Natural killer cell (primary cell): Measurements from ENCODE around the gene SLC25A17. TPM values are rescaled to one million over a fixed set of nuclear protein-coding genes. Genes with fewer than 3 reads are reported as not detected.

Experiments
- ATAC-seq, 3 donors: fragments of 150-1000 bp in 2 of 3; fragments of 200-7000 bp in 1 of 3; cut with Tn5 transposase; 1 replicate in 1 of 3; 2 replicates in 2 of 3; pipeline ENCODE4 v1.10.0; 2021; ENCODE audit warnings: mild to moderate bottlenecking in 2 of 3, moderate library complexity in 2 of 3
- DNase-seq, 2 donors: peaks; one replicate each; pipeline versions ENCODE4 v3.0.0 to v3.0.0-alpha.2; 2013 to 2021; ENCODE audit warnings: mixed read lengths in 1 of 2
- H3K27ac ChIP-seq: one replicate; pipeline ENCODE4 v1.5.1; 2013; ENCODE audit warnings: mild to moderate bottlenecking, low read length
- H3K27me3 ChIP-seq: one replicate; pipeline ENCODE4 v1.6.1; 2013; ENCODE audit warnings: low read length; ENCODE audit not compliant: control insufficient read depth, insufficient read depth
- H3K36me3 ChIP-seq: one replicate; pipeline ENCODE4 v1.6.1; 2013; ENCODE audit warnings: low read length; ENCODE audit not compliant: control insufficient read depth, insufficient read depth
- H3K4me1 ChIP-seq: one replicate; pipeline ENCODE4 v1.6.1; 2013; ENCODE audit warnings: low read length; ENCODE audit not compliant: control insufficient read depth, insufficient read depth
- H3K4me3 ChIP-seq: one replicate; pipeline ENCODE4 v1.5.1; 2013; ENCODE audit warnings: low read length
- H3K9me3 ChIP-seq: one replicate; pipeline ENCODE4 v1.6.1; 2013; ENCODE audit warnings: low read length; ENCODE audit not compliant: control insufficient read depth, insufficient read depth
- H3K27ac Mint-ChIP-seq, 2 donors: one replicate each; pipeline ENCODE4 v1.8.0; 2022; ENCODE audit warnings: mild to moderate bottlenecking in 2 of 2, mixed read lengths in 2 of 2, moderate library complexity in 1 of 2
- H3K27me3 Mint-ChIP-seq, 2 donors: one replicate each; pipeline ENCODE4 v1.8.0; 2022; ENCODE audit warnings: low read depth in 2 of 2, mixed read lengths in 2 of 2
- H3K36me3 Mint-ChIP-seq: one replicate; pipeline ENCODE4 v1.8.0; 2022; ENCODE audit warnings: mixed read lengths
- H3K4me1 Mint-ChIP-seq, 2 donors: one replicate each; pipeline ENCODE4 v1.8.0; 2022; ENCODE audit warnings: mixed read lengths in 2 of 2
- H3K4me3 Mint-ChIP-seq: one replicate; pipeline ENCODE4 v1.8.0; 2022; ENCODE audit warnings: mild to moderate bottlenecking, moderate library complexity, mixed read lengths
- H3K9me3 Mint-ChIP-seq, 2 donors: one replicate each; pipeline ENCODE4 v1.8.0; 2022; ENCODE audit warnings: mixed read lengths in 2 of 2
- CTCF ChIP-seq: fragments of 200-600 bp; IDR thresholded peaks from one replicate; pipeline ENCODE4 v1.8.0; 2022; ENCODE audit warnings: antibody characterized with exemption
- WGBS: methylation state at CpG from one replicate; pipeline ENCODE4 v1.1.7; 2013; ENCODE audit warnings: missing lambda C conversion rate; ENCODE audit not compliant: insufficient coverage; 5-methylcytosine and 5-hydroxymethylcytosine counted together
- intact Hi-C: fragments of 100-400 bp; cut with micrococcal nuclease; formaldehyde crosslinking; loops from one replicate; pipeline ENCODE4 v1.14.2; 2022
- total RNA-seq, 4 donors: library from RNA; stranded (reverse); fragments of 120-200 nt in 1 of 4; gene quantifications; one replicate each; pipeline versions ENCODE4 v1.2.3 to v1.2.4, GENCODE V29; 2013 to 2022

The SLC25A17 gene
- total RNA-seq, 3 donors from 2014 or later (not counting 1 experiment from before 2014, with no cell fraction given) = 9.2 to 13.4 (median 10.0) TPM

- H3K27ac ChIP-seq = no peak overlapping the region
- H3K4me1 Mint-ChIP-seq = no peaks in the 10 kb centered on the region
- H3K4me3 Mint-ChIP-seq = no peak overlapping the region
- 88% methylated on average over 3 of the region's 12 CpGs for WGBS
- H3K27me3 ChIP-seq = no peaks in the 10 kb centered on the region
- H3K4me3 ChIP-seq = no peak overlapping the region
- H3K27ac Mint-ChIP-seq = no peak overlapping the region
- intact Hi-C loops = no loop called here
- ATAC-seq (no peak), DNase-seq (no peak)
- no peaks in the 10 kb centered on the region for H3K36me3 Mint-ChIP-seq
- no peaks in the 10 kb centered on the region for H3K4me1 ChIP-seq
- no peaks in the 10 kb centered on the region for H3K9me3 Mint-ChIP-seq
- H3K27me3 Mint-ChIP-seq = no peaks in the 10 kb centered on the region
- TF ChIP-seq CTCF = no peak
- H3K36me3 ChIP-seq = no peaks in the 10 kb centered on the region
- peaks cover 5% of the 10 kb centered on the region for H3K9me3 ChIP-seq
Measured at GRCh38 chr22:40746428-40747220, 72.5 kb downstream of the SLC25A17 start.

- Histone ChIP-seq H3K9me3 (peaks cover 5% of the 10 kb centered on the region), H3K4me3 (no peak overlapping the region), H3K27ac (no peak overlapping the region), H3K4me1 (no peaks in the 10 kb centered on the region), H3K36me3 (no peaks in the 10 kb centered on the region), H3K27me3 (no peaks in the 10 kb centered on the region)
- TF ChIP-seq CTCF = no peak
- WGBS = 94% methylated on average over 7 of the region's 9 CpGs
- no peak overlapping the region for H3K27ac Mint-ChIP-seq
- no peaks in the 10 kb centered on the region for H3K4me1 Mint-ChIP-seq
- ATAC-seq = no peak
- H3K9me3 Mint-ChIP-seq = no peaks in the 10 kb centered on the region
- DNase-seq = no peak
- no peaks in the 10 kb centered on the region for H3K36me3 Mint-ChIP-seq
- intact Hi-C loops = no loop called here
- no peaks in the 10 kb centered on the region for H3K27me3 Mint-ChIP-seq
- no peak overlapping the region for H3K4me3 Mint-ChIP-seq
Measured at GRCh38 chr22:40743768-40744167, 75.4 kb downstream of the SLC25A17 start.

- Histone ChIP-seq H3K36me3 (no peaks in the 10 kb centered on the region), H3K9me3 (no peaks in the 10 kb centered on the region), H3K4me1 (no peaks in the 10 kb centered on the region), H3K27ac (no peak overlapping the region), H3K27me3 (no peaks in the 10 kb centered on the region), H3K4me3 (no peak overlapping the region)
- Mint-ChIP-seq H3K36me3 (no peaks in the 10 kb centered on the region), H3K27ac (no peak overlapping the region), H3K4me1 (no peaks in the 10 kb centered on the region), H3K9me3 (no peaks in the 10 kb centered on the region), H3K27me3 (no peaks in the 10 kb centered on the region), H3K4me3 (no peak overlapping the region)
- DNase-seq (no peak), ATAC-seq (no peak)
- TF ChIP-seq CTCF = no peak
- whole genome bisulfite sequencing = 82% methylated on average over 4 of the region's 4 CpGs
- intact Hi-C loops = no loop called here
Measured at GRCh38 chr22:40741116-40741515, 78.0 kb downstream of the SLC25A17 start.

- Histone ChIP-seq H3K27ac (no peak overlapping the region), H3K4me3 (no peak overlapping the region), H3K36me3 (no peaks in the 10 kb centered on the region), H3K27me3 (no peaks in the 10 kb centered on the region), H3K4me1 (no peaks in the 10 kb centered on the region), H3K9me3 (no peaks in the 10 kb centered on the region)
- no peaks in the 10 kb centered on the region for H3K4me1 Mint-ChIP-seq
- H3K27me3 Mint-ChIP-seq = no peaks in the 10 kb centered on the region
- WGBS = 82% methylated on average over 3 of the region's 3 CpGs
- H3K27ac Mint-ChIP-seq = no peak overlapping the region
- no peak for ATAC-seq
- TF ChIP-seq CTCF = no peak
- intact Hi-C loops = no loop called here
- DNase-seq = no peak
- H3K9me3 Mint-ChIP-seq = no peaks in the 10 kb centered on the region
- no peaks in the 10 kb centered on the region for H3K36me3 Mint-ChIP-seq
- H3K4me3 Mint-ChIP-seq = no peak overlapping the region
Measured at GRCh38 chr22:40739721-40740120, 79.4 kb downstream of the SLC25A17 start.
